Measurements from ENCODE around the gene BGLAP. TPM values are rescaled to one million over a fixed set of nuclear protein-coding genes. Genes with fewer than 3 reads are reported as not detected.

Gene BGLAP
- total and polyA plus RNA-seq, 2 of the 13 experiments (the other 11 are each of a cell fraction or from before 2014, with no cell fraction given): 0.62 to 1.6 TPM

DNA sequence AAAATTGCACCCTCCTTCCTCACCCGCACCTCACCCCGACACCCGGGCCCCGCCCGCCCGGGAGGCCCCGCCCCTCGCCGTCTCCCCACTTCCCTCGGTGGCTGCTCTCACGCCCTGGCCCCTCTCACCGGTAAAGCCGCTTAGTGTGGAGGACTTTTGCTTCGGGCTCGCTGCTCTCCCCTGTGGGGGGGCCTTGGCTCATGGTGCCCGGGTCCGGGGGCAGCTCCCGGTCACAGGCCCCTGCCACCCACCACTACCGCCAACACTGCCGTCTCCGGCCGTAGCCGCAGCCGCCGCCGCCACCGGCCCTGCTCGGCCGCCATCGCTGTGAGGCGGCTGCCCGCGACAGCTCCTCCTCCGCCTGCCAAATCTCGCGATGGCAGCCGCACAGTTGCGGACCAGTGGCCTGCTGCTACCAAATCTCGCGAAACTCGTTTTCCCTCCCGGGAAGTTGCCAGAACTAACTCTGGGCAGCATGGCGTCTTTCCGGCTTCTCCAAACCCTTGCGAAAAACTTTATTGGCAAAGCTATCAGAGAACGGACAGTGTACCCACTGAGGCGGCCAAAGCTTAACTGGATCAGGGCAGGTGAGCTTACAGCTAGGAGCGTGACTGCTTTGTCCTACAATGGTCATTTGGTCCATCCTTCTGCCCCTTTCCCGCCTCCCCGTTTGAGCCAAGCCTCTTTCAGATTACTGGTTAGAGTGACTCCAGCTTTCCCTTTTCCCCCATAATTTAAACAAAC, 40.7 kb downstream of the BGLAP start, which contains the start of gene SMG5 (continued):
- no peak for TF ChIP-seq ZNF766 (CRISPR knock-in tag; IDR thresholded peaks at IDR 0.05; ENCODE audit: borderline replicate concordance)
- TF ChIP-seq GATAD1 (CRISPR knock-in tag; IDR thresholded peaks at IDR 0.05): peak; percentile 96
- TF ChIP-seq, protein P1, sequence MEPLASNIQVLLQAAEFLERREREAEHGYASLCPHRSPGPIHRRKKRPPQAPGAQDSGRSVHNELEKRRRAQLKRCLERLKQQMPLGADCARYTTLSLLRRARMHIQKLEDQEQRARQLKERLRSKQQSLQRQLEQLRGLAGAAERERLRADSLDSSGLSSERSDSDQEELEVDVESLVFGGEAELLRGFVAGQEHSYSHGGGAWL (CRISPR knock-in tag; IDR thresholded peaks at IDR 0.05): peak; percentile 73
- peak; percentile 64 for TF ChIP-seq HNRNPLL (IDR thresholded peaks at IDR 0.05; ENCODE audit: low read depth, low read length, poor library complexity, severe bottlenecking)
- no peak for TF ChIP-seq MED13 (CRISPR knock-in tag; IDR thresholded peaks at IDR 0.05)
- TF ChIP-seq, protein P2, sequence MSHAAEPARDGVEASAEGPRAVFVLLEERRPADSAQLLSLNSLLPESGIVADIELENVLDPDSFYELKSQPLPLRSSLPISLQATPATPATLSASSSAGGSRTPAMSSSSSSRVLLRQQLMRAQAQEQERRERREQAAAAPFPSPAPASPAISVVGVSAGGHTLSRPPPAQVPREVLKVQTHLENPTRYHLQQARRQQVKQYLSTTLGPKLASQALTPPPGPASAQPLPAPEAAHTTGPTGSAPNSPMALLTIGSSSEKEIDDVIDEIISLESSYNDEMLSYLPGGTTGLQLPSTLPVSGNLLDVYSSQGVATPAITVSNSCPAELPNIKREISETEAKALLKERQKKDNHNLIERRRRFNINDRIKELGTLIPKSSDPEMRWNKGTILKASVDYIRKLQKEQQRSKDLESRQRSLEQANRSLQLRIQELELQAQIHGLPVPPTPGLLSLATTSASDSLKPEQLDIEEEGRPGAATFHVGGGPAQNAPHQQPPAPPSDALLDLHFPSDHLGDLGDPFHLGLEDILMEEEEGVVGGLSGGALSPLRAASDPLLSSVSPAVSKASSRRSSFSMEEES (CRISPR knock-in tag; IDR thresholded peaks at IDR 0.05): peak; percentile 65; the same call in 1 of the 2 replicates
- TF ChIP-seq ZNF749 (CRISPR knock-in tag; IDR thresholded peaks at IDR 0.05; ENCODE audit: borderline replicate concordance): peak; percentile 53; the same call in 1 of the 2 replicates
- TF ChIP-seq TEAD2 (CRISPR knock-in tag; IDR thresholded peaks at IDR 0.05): no peak
- no peak for TF ChIP-seq RBM22 (optimal IDR thresholded peaks at IDR 0.05; ENCODE audit: low read length)
- TF ChIP-seq, protein P3, sequence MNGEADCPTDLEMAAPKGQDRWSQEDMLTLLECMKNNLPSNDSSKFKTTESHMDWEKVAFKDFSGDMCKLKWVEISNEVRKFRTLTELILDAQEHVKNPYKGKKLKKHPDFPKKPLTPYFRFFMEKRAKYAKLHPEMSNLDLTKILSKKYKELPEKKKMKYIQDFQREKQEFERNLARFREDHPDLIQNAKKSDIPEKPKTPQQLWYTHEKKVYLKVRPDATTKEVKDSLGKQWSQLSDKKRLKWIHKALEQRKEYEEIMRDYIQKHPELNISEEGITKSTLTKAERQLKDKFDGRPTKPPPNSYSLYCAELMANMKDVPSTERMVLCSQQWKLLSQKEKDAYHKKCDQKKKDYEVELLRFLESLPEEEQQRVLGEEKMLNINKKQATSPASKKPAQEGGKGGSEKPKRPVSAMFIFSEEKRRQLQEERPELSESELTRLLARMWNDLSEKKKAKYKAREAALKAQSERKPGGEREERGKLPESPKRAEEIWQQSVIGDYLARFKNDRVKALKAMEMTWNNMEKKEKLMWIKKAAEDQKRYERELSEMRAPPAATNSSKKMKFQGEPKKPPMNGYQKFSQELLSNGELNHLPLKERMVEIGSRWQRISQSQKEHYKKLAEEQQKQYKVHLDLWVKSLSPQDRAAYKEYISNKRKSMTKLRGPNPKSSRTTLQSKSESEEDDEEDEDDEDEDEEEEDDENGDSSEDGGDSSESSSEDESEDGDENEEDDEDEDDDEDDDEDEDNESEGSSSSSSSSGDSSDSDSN (CRISPR knock-in tag; IDR thresholded peaks at IDR 0.05): peak; percentile 66
- no peak for TF ChIP-seq HNRNPL (IDR thresholded peaks at IDR 0.05; ENCODE audit: low read depth, low read length)
- TF ChIP-seq U2AF2 (IDR thresholded peaks at IDR 0.05; ENCODE audit: low read depth, low read length): no peak
- no peak for TF ChIP-seq GLI4 (CRISPR knock-in tag; IDR thresholded peaks at IDR 0.05; ENCODE audit: borderline replicate concordance)
- TF ChIP-seq CCAR2 (optimal IDR thresholded peaks at IDR 0.05; ENCODE audit: low read depth, low read length): peak; percentile 77
- no peak for TF ChIP-seq SMARCC2 (IDR thresholded peaks at IDR 0.05)
- TF ChIP-seq, protein P4, sequence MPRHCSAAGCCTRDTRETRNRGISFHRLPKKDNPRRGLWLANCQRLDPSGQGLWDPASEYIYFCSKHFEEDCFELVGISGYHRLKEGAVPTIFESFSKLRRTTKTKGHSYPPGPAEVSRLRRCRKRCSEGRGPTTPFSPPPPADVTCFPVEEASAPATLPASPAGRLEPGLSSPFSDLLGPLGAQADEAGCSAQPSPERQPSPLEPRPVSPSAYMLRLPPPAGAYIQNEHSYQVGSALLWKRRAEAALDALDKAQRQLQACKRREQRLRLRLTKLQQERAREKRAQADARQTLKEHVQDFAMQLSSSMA (CRISPR knock-in tag; IDR thresholded peaks at IDR 0.05): peak; percentile 93
- TF ChIP-seq CC2D1A (CRISPR knock-in tag; IDR thresholded peaks at IDR 0.05): no peak; the same call in 1 of the 2 replicates
- TF ChIP-seq ZNF550 (CRISPR knock-in tag; IDR thresholded peaks at IDR 0.05; ENCODE audit: borderline replicate concordance): no peak
- TF ChIP-seq, protein P5, sequence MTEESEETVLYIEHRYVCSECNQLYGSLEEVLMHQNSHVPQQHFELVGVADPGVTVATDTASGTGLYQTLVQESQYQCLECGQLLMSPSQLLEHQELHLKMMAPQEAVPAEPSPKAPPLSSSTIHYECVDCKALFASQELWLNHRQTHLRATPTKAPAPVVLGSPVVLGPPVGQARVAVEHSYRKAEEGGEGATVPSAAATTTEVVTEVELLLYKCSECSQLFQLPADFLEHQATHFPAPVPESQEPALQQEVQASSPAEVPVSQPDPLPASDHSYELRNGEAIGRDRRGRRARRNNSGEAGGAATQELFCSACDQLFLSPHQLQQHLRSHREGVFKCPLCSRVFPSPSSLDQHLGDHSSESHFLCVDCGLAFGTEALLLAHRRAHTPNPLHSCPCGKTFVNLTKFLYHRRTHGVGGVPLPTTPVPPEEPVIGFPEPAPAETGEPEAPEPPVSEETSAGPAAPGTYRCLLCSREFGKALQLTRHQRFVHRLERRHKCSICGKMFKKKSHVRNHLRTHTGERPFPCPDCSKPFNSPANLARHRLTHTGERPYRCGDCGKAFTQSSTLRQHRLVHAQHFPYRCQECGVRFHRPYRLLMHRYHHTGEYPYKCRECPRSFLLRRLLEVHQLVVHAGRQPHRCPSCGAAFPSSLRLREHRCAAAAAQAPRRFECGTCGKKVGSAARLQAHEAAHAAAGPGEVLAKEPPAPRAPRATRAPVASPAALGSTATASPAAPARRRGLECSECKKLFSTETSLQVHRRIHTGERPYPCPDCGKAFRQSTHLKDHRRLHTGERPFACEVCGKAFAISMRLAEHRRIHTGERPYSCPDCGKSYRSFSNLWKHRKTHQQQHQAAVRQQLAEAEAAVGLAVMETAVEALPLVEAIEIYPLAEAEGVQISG (CRISPR knock-in tag; IDR thresholded peaks at IDR 0.05): peak; percentile 94
- TF ChIP-seq, protein P6, sequence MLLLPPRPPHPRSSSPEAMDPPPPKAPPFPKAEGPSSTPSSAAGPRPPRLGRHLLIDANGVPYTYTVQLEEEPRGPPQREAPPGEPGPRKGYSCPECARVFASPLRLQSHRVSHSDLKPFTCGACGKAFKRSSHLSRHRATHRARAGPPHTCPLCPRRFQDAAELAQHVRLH (CRISPR knock-in tag; IDR thresholded peaks at IDR 0.05; ENCODE audit: borderline replicate concordance, low read depth): no peak; the same call in 1 of the 2 replicates
- no peak for TF ChIP-seq ZNF367 (CRISPR knock-in tag; IDR thresholded peaks at IDR 0.05; ENCODE audit: borderline replicate concordance)

Measured in HepG2 (cell line).